Neuronal stem cell (in vitro differentiated cells): Measurements from ENCODE around the gene SLC9A9.

Experiments used
- DNase-seq: peaks from one replicate; pipeline ENCODE4 v3.0.0-alpha.2; 2013; ENCODE audit warnings: low spot score
- H2AFZ ChIP-seq: one replicate; pipeline ENCODE4 v1.6.1; 2013; ENCODE audit warnings: mild to moderate bottlenecking, low read length, inconsistent platforms
- H2AK5ac ChIP-seq: 2 replicates; pipeline ENCODE4 v1.6.1; 2013; ENCODE audit warnings: low read depth, mild to moderate bottlenecking, inconsistent platforms, low read length, moderate library complexity, mixed read lengths
- H2BK120ac ChIP-seq: 2 replicates; pipeline ENCODE4 v1.6.1; 2013; ENCODE audit warnings: low read depth, mild to moderate bottlenecking, inconsistent platforms, low read length, moderate library complexity, mixed read lengths
- H2BK12ac ChIP-seq: one replicate; pipeline ENCODE4 v1.6.1; 2013; ENCODE audit warnings: low read length, inconsistent platforms
- H2BK15ac ChIP-seq: 2 replicates; pipeline ENCODE4 v1.6.1; 2013; ENCODE audit warnings: mild to moderate bottlenecking, low read length, inconsistent platforms, mixed read lengths
- H2BK5ac ChIP-seq: one replicate; pipeline ENCODE4 v1.6.1; 2013; ENCODE audit warnings: inconsistent platforms, mild to moderate bottlenecking, low read length, moderate library complexity
- H3K14ac ChIP-seq: one replicate; pipeline ENCODE4 v1.6.1; 2013; ENCODE audit warnings: low read length, inconsistent platforms
- H3K18ac ChIP-seq: 2 replicates; pipeline ENCODE4 v1.6.1; 2013; ENCODE audit warnings: low read length, inconsistent platforms
- H3K23ac ChIP-seq: 2 replicates; pipeline ENCODE4 v1.6.1; 2013; ENCODE audit warnings: low read depth, mild to moderate bottlenecking, mixed read lengths, low read length, inconsistent platforms; ENCODE audit not compliant: poor library complexity
- H3K27ac ChIP-seq: replicated peaks from 3 replicates; pipeline ENCODE4 v1.5.1; 2013; ENCODE audit warnings: low read length, inconsistent platforms
- H3K27me3 ChIP-seq, 3 experiments: 2 replicates each; pipeline ENCODE4 v1.6.1; 2013; ENCODE audit warnings: low read length in 3 of 3, mild to moderate bottlenecking in 2 of 3, inconsistent platforms in 1 of 3, low read depth in 1 of 3, mixed read lengths in 1 of 3, moderate library complexity in 1 of 3; ENCODE audit not compliant: control insufficient read depth in 3 of 3, insufficient read depth in 3 of 3
- H3K36me3 ChIP-seq, 2 donors: replicated peaks in 1 of 2; 2 replicates each; pipeline ENCODE4 v1.6.1; 2013; ENCODE audit warnings: low read length in 2 of 2; ENCODE audit not compliant: control insufficient read depth in 2 of 2, insufficient read depth in 2 of 2
- H3K4ac ChIP-seq: 2 replicates; pipeline ENCODE4 v1.6.1; 2013; ENCODE audit warnings: inconsistent platforms, mild to moderate bottlenecking, low read length, moderate library complexity
- H3K4me1 ChIP-seq, 2 donors: 1 replicate in 1 of 2; 2 replicates in 1 of 2; pipeline ENCODE4 v1.6.1; 2013; ENCODE audit warnings: low read length in 2 of 2, low read depth in 1 of 2; ENCODE audit not compliant: control insufficient read depth in 2 of 2, insufficient read depth in 1 of 2
- H3K4me2 ChIP-seq: one replicate; pipeline ENCODE4 v1.6.1; 2013; ENCODE audit warnings: mild to moderate bottlenecking, low read length, inconsistent platforms; ENCODE audit not compliant: insufficient read depth, poor library complexity, severe bottlenecking
- H3K4me3 ChIP-seq, 2 donors: 2 replicates each; pipeline ENCODE4 v1.5.1; 2013; ENCODE audit warnings: low read length in 2 of 2, mild to moderate bottlenecking in 2 of 2, inconsistent platforms in 1 of 2, moderate library complexity in 1 of 2
- H3K79me1 ChIP-seq: one replicate; pipeline ENCODE4 v1.6.1; 2013; ENCODE audit warnings: low read depth, mild to moderate bottlenecking, inconsistent platforms, low read length, moderate library complexity
- H3K9ac ChIP-seq: one replicate; pipeline ENCODE4 v1.6.1; 2013; ENCODE audit warnings: mild to moderate bottlenecking, low read depth, low read length, inconsistent platforms; ENCODE audit not compliant: poor library complexity
- H3K9me3 ChIP-seq, 2 donors: replicated peaks in 1 of 2; 2 replicates each; pipeline versions ENCODE3 to v1.6.1; 2013; ENCODE audit warnings: low read length in 2 of 2, mild to moderate bottlenecking in 2 of 2, inconsistent platforms in 1 of 2, low read depth in 1 of 2, mixed read lengths in 1 of 2, moderate library complexity in 1 of 2; ENCODE audit not compliant: control insufficient read depth in 2 of 2, insufficient read depth in 1 of 2
- H4K8ac ChIP-seq: one replicate; pipeline ENCODE4 v1.6.1; 2013; ENCODE audit warnings: low read depth, mild to moderate bottlenecking, inconsistent platforms, low read length, moderate library complexity
- H4K91ac ChIP-seq: one replicate; pipeline ENCODE4 v1.6.1; 2013; ENCODE audit warnings: low read length, low read depth, mild to moderate bottlenecking, inconsistent platforms; ENCODE audit not compliant: poor library complexity
- WGBS, 2 donors: extraction: QIAGEN DNeasy Blood & Tissue Kit; methylation state at CpG; one replicate each; pipeline ENCODE4 v1.1.7; 2013; ENCODE audit warnings: missing lambda C conversion rate in 2 of 2, mixed read lengths in 1 of 2; ENCODE audit not compliant: insufficient read length in 2 of 2, insufficient replicate concordance in 1 of 2; ENCODE audit errors: extremely low coverage in 2 of 2; 5-methylcytosine and 5-hydroxymethylcytosine counted together

The SLC9A9 gene

DNA sequence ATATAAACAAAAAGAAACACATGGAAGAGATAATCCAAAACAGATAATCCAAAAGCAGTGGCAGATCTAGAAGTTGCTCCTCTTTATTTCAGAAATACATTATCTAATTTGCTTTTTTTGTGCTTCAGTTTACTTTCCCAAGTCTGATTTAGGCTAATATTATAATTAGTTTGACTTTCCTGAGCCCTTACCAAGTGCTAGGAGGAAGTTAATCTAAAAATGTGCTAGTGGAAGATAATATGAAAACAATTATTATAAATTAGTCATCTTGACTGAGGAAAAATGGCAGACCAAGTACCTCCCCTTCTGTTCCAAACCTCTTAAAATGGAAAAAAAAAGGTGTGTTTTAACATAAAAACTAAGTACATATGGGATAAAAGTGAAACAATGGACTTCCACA is 17.5 kb downstream of the SLC9A9 start:
- no peak overlapping the region for H3K4me2 ChIP-seq
- no peak overlapping the region for H3K4ac ChIP-seq
- H2BK15ac ChIP-seq = no peak overlapping the region
- H4K91ac ChIP-seq = no peak overlapping the region
- no peak overlapping the region for H3K4me3 ChIP-seq
- no peaks in the 10 kb centered on the region for H3K9me3 ChIP-seq
- H3K36me3 ChIP-seq = no peaks in the 10 kb centered on the region
- no peak overlapping the region for H3K18ac ChIP-seq
- no peak overlapping the region for H3K27ac ChIP-seq
- H3K27me3 ChIP-seq = no peaks in the 10 kb centered on the region
- H3K14ac ChIP-seq = no peak overlapping the region
- no peak overlapping the region for H2BK12ac ChIP-seq
- H3K79me1 ChIP-seq = no peaks in the 10 kb centered on the region
- H2BK5ac ChIP-seq = no peak overlapping the region
- H4K8ac ChIP-seq = no peak overlapping the region
- no peak for DNase-seq
- no peak overlapping the region for H3K23ac ChIP-seq
- H2AFZ ChIP-seq = no peak overlapping the region
- H3K9ac ChIP-seq = no peak overlapping the region
- H3K4me1 ChIP-seq = no peaks in the 10 kb centered on the region
- no peak overlapping the region for H2AK5ac ChIP-seq
- no peak overlapping the region for H2BK120ac ChIP-seq

GRCh38 chr3:143830063-143830462 is 18.2 kb downstream of the SLC9A9 start:
- Histone ChIP-seq H4K8ac (no peak overlapping the region), H3K4me3 (no peak overlapping the region), H3K27me3 (no peaks in the 10 kb centered on the region), H2AK5ac (no peak overlapping the region), H2BK15ac (no peak overlapping the region), H3K9me3 (no peaks in the 10 kb centered on the region), H2BK5ac (no peak overlapping the region), H3K27ac (no peak overlapping the region), H3K79me1 (no peaks in the 10 kb centered on the region), H2BK12ac (no peak overlapping the region), H3K14ac (no peak overlapping the region), H4K91ac (no peak overlapping the region), H3K9ac (peak overlapping the region; percentile 56), H2BK120ac (no peak overlapping the region), H3K4me2 (no peak overlapping the region), H3K23ac (no peak overlapping the region), H3K4me1 (no peaks in the 10 kb centered on the region), H3K4ac (no peak overlapping the region), H3K18ac (no peak overlapping the region), H2AFZ (no peak overlapping the region), H3K36me3 (no peaks in the 10 kb centered on the region)
- no peak for DNase-seq
- WGBS, 2 donors = no CpG with 5 or more reads among the region's 2 CpGs

DNA sequence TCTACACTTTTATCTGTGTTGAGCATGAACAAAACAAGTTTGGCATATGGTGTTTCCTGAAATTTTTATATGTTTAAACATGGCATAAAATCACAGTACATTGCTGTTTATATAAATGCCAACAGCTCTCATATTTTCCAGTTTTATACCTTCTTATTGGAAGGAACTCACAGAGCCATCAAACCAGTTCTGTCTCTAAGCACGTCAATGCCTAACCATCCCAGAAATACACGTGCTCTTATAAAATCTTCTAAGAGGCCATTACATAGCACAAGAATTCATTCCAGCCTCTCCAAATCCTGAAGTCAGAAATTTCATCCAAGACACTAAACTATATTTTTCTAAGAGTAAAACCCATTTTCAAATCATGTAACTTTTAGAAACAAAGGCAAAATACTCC is 20.8 kb downstream of the SLC9A9 start:
- H3K9me3 ChIP-seq = no peaks in the 10 kb centered on the region
- no peak overlapping the region for H3K9ac ChIP-seq
- WGBS, 2 donors = no CpG with 5 or more reads among the region's 2 CpGs
- no peak overlapping the region for H3K4me3 ChIP-seq
- H3K23ac ChIP-seq = no peak overlapping the region
- H3K18ac ChIP-seq = no peak overlapping the region
- no peaks in the 10 kb centered on the region for H3K79me1 ChIP-seq
- H3K4ac ChIP-seq = no peak overlapping the region
- H2BK15ac ChIP-seq = no peak overlapping the region
- H3K14ac ChIP-seq = no peak overlapping the region
- H2BK12ac ChIP-seq = no peak overlapping the region
- no peaks in the 10 kb centered on the region for H3K4me1 ChIP-seq
- no peak for DNase-seq
- H2BK5ac ChIP-seq = no peak overlapping the region
- no peak overlapping the region for H2AFZ ChIP-seq
- H4K91ac ChIP-seq = no peak overlapping the region
- H2AK5ac ChIP-seq = no peak overlapping the region
- H3K27me3 ChIP-seq = no peaks in the 10 kb centered on the region
- H3K4me2 ChIP-seq = no peak overlapping the region
- no peak overlapping the region for H3K27ac ChIP-seq
- H4K8ac ChIP-seq = no peak overlapping the region
- no peaks in the 10 kb centered on the region for H3K36me3 ChIP-seq
- no peak overlapping the region for H2BK120ac ChIP-seq

DNA sequence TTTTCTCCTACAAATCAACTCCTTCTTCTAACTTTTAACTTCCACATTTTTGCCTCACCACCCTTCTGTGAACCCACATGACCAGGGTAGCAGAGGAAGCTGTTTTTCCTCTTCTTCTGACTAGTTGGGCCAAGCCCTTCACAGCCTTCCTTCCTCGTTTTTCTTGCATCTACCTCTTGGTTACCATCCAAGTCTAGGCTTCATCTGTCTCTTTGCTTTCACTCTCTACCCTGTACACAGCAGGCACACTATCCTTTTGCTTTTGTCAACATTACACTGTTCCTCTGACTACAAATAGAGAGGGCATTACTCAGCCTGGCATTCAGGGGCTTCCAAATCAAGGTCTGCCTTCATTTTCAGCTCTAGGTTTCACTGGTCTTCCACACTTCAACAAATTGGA is 22.0 kb downstream of the SLC9A9 start:
- H2AK5ac ChIP-seq = no peak overlapping the region
- H3K18ac ChIP-seq = no peak overlapping the region
- H2BK120ac ChIP-seq = no peak overlapping the region
- no peak overlapping the region for H4K8ac ChIP-seq
- H3K4me2 ChIP-seq = no peak overlapping the region
- WGBS, 2 donors = no CpG with 5 or more reads among the region's 1 CpG
- no peaks in the 10 kb centered on the region for H3K36me3 ChIP-seq
- no peaks in the 10 kb centered on the region for H3K27me3 ChIP-seq
- H3K9me3 ChIP-seq = no peaks in the 10 kb centered on the region
- no peak overlapping the region for H3K4ac ChIP-seq
- H3K79me1 ChIP-seq = no peaks in the 10 kb centered on the region
- H2BK5ac ChIP-seq = no peak overlapping the region
- H3K9ac ChIP-seq = no peak overlapping the region
- no peak for DNase-seq
- H3K23ac ChIP-seq = no peak overlapping the region
- no peak overlapping the region for H2BK15ac ChIP-seq
- no peak overlapping the region for H2AFZ ChIP-seq
- no peak overlapping the region for H3K4me3 ChIP-seq
- H2BK12ac ChIP-seq = no peak overlapping the region
- no peak overlapping the region for H4K91ac ChIP-seq
- H3K4me1 ChIP-seq = no peaks in the 10 kb centered on the region
- H3K14ac ChIP-seq = no peak overlapping the region
- no peak overlapping the region for H3K27ac ChIP-seq
